ENCODE data around the gene ENGASE. TPM values are rescaled to one million over a fixed set of nuclear protein-coding genes. Genes with fewer than 3 reads are reported as not detected.

Gene ENGASE
- total and polyA plus RNA-seq, 2 experiments from 2014 or later = 9.0 to 27.1 TPM

DNA sequence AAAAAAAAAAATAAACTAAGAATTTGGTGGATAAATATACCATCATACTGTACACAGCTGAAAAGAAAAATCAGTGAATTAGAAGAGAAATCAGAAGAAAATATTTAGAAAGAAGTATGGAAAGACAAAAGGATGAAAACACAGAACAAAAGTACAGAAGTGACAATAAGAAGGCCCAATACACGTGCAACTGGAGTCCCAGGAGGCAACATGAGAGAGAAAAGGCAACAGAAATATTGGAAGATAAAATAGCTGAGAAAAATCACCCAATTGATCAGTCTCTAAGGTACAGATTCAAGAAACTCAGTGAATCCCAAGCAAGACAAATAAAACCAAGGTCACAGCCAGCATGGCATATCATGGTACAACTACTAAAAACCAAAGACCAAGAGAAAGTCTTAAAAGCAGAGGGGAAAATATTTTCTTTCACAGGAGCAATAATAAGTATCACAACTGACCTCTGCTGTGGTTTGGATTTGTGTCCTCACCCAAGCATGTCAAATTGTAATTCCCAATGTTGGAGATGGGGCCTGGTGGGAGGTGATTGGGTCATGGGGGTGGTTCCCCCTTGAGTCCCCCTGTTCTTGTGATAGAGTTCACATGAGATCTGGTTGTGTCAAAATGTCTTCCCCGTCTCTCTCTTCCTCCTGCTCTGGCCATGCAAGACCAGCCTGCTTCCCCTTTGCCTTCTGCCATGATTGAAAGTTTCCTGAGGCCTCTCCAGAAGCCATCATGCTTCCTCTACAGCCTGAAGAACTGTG, 20.2 kb upstream of the ENGASE start:
- Mint-ChIP-seq H3K4me1 (no peaks in the 10 kb centered on the region), H3K36me3 (ENCODE audit: low read depth) (no peaks in the 10 kb centered on the region; the same call in 2 of the 3 replicates), H3K9me3 (peaks cover 27% of the 10 kb centered on the region), H3K27ac (no peak overlapping the region), H3K27me3 (ENCODE audit: insufficient read depth, low read depth, poor library complexity) (peaks cover 15% of the 10 kb centered on the region), H3K4me3 (no peak overlapping the region)
- Histone ChIP-seq H4K20me1 (replicated peaks; ENCODE audit: insufficient read depth) (no peaks in the 10 kb centered on the region), H3K27me3 (ENCODE audit: insufficient read depth) (no peaks in the 10 kb centered on the region), H3K4me3 (no peak overlapping the region), H3K4me1 (ENCODE audit: insufficient read depth) (no peaks in the 10 kb centered on the region), H3K9me2 (ENCODE audit: insufficient read depth) (no peaks in the 10 kb centered on the region), H3K36me3 (ENCODE audit: insufficient read depth) (no peaks in the 10 kb centered on the region), H3K79me2 (replicated peaks; ENCODE audit: insufficient read depth) (no peaks in the 10 kb centered on the region), H3K27ac (ENCODE audit: low read depth) (no peak overlapping the region), H3F3A (replicated peaks; ENCODE audit: low read depth) (no peaks in the 10 kb centered on the region), H2AFZ (no peak overlapping the region), H3K4me2 (no peak overlapping the region)
- no peak for TF ChIP-seq EZH2phosphoT487 (IDR thresholded peaks at IDR 0.05; ENCODE audit: unreplicated experiment)
- no peak for TF ChIP-seq STAT1 (IDR thresholded peaks at IDR 0.05; ENCODE audit: unreplicated experiment)
- TF ChIP-seq NANOG (IDR thresholded peaks at IDR 0.05; ENCODE audit: borderline replicate concordance) = no peak
- no peak for TF ChIP-seq REST (IDR thresholded peaks at IDR 0.05; ENCODE audit: unreplicated experiment)
- no peak for TF ChIP-seq ETS1 (IDR thresholded peaks at IDR 0.05)
- no peak for TF ChIP-seq CTCF (conservative IDR thresholded peaks at IDR 0.05; ENCODE audit: low read depth in 2 of 2)
- no peak for TF ChIP-seq ZNF114 (CRISPR knock-in tag; IDR thresholded peaks at IDR 0.05)
- no peak for TF ChIP-seq ZNF462 (CRISPR knock-in tag; IDR thresholded peaks at IDR 0.05)
- TF ChIP-seq CREB1 (CRISPR knock-in tag; IDR thresholded peaks at IDR 0.05; ENCODE audit: low read depth) = no peak
- no peak for TF ChIP-seq EZH2 (IDR thresholded peaks at IDR 0.05; ENCODE audit: low read depth, unreplicated experiment)
- TF ChIP-seq JUNB (IDR thresholded peaks at IDR 0.05; ENCODE audit: unreplicated experiment) = no peak
- no peak for TF ChIP-seq POLR2AphosphoS5 (IDR thresholded peaks at IDR 0.05; ENCODE audit: low read depth)
- no peak for TF ChIP-seq ZNF331 (CRISPR knock-in tag; IDR thresholded peaks at IDR 0.05; ENCODE audit: low read depth)
- ATAC-seq = no peak
- DNase-seq (ENCODE audit: low spot score) = no peak

Data from GM23338 (cell line).